Measurements from ENCODE around the gene DARS2.

- TF ChIP-seq CTCF (IDR thresholded peaks at IDR 0.05; ENCODE audit: poor library complexity) (no peak), EZH2 (IDR thresholded peaks at IDR 0.05; ENCODE audit: borderline replicate concordance) (no peak)
Measured at GRCh38 chr1:173878251-173878650, 53.8 kb downstream of the DARS2 start.
